Stromal cell of bone marrow (primary cell): ENCODE results near the gene PPP2R2D.
"Not testable (repeated sequence)": the region's sequence is repeated elsewhere in the genome, so short reads cannot be mapped to it uniquely, and the experiment has no call there.

Experiments
- DNase-seq: peaks from one replicate; pipeline ENCODE4 v3.0.0-alpha.2; 2012; ENCODE audit warnings: low read depth

Gene PPP2R2D

DNA sequence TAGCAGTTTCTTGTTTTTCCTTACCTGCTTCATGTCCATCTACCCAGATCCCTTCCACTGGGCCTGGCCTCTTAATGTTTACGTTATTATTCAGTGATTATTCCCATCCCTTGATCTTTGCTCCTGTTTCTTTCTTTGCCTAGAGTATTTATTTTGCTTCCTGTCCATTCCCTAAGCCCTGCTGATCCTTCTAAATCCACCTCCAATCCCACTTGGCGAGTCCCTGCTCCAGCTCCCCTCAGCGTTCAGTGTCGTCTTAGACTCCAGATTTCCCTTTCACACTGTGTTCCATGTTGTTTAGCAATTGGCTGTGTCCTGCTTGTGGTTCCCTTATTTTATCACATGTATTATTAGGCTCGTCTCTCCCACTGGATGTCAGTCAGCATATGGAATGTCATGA is 7.3 kb downstream of the PPP2R2D start:
- no peak for DNase-seq

DNA sequence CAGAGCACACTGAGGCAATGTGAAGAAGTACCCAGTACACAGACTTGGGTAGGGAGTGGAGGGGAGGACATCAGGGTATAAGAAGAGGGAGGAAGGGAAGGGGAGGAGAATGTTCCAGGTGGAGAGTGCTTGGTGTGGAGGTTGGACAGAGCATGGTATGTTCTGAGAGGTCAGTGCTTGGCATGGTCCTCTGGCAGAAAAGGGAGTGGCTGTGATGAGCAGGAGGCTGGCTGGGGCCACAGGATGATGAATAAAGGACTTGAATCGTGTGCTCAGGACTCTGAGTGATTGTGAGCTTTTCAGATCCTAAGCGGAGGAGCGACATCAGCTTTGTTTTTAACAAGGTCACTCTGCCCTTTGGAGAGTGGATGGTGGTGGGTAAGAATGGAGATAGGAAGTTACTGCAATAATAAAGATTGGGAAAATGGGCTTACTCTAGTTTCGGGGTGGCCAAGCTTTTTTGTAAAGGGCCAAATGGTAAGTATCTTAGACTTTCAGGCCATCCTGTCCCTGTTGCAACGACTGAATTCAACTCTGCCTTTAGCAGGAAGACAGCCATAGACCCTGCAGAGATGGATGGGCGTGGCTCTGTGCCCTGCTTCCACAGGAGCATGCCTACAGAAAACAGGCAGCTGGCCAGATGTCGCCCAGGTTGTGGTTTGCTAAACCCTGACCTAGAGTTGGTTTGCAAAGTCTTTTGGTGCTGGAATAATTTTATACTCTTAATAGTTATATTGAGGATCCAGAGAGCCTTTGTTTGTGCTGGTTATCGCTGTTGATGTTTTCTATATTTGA is 8.4 kb downstream of the PPP2R2D start:
- DNase-seq: no peak

DNA sequence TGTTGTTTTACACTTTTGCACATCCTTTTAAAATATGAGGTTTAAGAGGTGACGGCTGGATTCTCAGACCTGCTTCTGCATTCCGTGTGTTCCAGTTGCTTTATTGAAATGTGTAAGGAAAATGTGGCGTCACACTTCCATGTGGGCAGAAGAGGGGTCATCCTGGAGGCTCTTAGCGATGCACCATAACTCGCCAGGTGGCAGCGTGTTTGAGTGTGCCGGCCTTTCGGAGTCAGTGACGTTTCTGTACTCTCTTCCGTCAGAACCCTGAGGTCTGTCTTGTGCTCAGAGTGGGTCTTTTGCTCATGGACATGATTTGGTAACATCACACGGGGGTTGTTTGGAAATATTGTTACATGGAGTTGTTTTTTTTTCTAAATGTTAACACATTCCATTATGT is 9.1 kb downstream of the PPP2R2D start:
- no peak for DNase-seq

DNA sequence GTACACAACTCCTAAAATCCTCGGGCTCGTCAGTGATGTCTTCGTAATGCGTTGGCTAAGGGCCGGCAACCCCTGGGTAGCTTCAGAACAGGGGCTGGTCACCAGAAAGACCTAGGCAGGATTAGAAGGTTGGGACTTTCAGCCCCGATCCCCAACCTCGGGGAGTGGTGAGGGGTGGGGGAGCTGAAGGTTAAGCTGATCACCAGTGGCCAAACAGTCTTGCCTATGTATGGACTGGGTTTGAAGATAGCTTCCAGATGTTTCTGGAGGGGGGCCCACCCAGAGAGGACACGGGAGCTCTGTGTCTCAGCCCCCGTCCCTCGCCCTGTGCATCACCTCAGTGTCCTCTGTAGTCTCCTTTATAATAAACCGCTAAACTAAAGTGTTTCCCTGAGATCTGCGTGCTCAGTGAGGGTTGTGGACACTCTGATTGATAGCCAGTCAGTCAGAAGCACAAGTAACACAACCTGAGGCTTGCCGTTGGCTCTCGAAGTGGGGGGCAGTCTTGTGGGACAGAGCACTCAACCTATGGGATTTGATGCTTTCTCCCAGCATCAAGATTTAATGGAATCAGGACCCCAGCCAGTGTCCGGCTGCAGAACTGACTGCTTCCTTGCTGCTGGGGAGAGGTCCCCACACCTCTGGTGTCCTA is 10.0 kb downstream of the PPP2R2D start:
- DNase-seq: no peak

DNA sequence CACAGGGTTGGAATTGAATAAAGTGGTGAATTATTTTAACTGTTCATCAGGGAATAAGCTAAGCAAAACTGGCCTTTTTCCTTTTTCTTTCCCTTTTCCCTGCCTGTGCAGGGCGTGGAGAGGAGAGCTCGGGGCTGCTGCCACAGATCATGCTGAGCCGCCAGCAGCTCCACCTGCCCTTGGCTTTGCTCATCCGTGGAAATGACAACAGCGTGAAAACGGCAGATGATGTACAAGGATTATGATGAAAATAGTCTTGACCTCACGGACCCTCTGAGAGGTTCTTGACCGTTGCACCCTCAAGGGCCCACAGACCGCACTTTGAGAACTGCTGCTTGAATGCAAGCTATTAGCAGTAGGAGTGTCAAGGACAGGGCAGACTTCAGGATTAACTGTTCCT is 10.6 kb downstream of the PPP2R2D start:
- no peak for DNase-seq

DNA sequence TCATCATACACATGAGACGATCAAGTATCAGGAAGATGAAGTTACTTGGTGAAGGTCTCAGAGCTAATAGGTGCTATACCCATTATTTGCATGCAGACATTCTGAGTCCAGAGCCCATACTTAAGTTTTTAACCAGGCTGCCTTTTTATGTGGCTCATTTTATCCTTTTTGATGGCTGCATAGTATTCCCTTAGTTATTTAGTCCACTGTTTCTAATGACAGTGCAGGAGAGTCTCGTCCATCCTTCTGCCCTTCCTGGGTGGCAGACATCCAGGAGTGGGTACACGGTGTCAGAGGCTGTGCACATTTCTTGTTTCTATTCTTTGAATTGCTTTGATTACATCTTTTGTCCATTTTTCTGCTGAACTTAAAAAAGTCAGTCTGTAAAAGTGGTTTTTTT is 11.8 kb downstream of the PPP2R2D start:
- DNase-seq: no peak

DNA sequence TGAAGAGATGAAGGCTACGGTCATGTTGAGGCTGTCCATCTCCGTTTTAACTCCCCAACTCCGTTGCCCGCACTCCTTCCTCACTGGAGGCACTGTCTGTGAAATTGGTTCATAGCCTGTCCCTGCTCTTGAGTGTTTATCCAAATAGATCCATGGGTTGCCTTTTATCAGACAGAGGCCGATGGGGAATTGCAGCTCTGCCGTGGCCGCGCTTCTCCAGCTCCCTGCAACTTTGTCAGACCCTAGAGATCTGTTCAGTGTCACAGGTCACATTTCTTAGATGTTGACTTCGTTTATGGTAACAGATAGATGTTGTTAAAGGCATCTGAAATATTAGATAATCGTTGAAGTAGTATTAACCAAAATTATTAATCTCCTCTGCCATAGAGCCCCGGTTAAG is 14.7 kb downstream of the PPP2R2D start:
- no peak for DNase-seq

DNA sequence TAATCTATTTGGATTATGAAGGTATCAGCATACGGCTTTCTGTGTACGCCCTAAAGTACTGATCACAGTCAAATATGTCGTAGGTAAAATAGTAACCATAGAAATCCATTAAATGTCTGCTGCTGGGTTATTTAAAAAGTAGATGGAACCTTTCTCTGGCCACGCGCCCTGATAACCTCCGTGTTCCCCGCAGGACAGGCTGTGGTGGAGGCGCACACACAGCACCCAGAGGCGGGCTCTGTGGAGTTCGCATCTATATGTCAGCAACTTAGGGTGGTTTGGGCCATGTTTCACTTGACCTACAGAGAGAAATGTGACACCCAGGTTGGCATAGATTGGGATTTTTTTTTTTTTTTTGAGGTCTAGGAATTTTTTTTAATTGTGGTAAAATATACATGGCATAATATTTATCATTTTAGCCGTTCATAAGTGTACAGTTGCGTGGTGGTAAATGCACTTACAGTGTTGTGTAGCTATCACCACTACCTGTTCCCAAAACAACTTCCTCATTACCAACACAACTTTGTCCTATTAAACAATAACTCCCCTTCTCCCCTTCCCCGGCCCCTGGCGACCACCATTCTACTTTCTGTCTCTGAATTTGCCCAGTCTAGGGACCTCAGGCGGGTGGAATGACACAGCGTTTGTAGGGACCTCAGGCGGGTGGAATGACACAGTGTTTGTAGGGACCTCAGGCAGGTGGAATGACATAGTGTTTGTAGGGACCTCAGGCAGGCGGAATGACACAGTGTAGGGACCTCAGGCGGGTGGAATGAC is 15.4 kb downstream of the PPP2R2D start:
- DNase-seq: no peak

DNA sequence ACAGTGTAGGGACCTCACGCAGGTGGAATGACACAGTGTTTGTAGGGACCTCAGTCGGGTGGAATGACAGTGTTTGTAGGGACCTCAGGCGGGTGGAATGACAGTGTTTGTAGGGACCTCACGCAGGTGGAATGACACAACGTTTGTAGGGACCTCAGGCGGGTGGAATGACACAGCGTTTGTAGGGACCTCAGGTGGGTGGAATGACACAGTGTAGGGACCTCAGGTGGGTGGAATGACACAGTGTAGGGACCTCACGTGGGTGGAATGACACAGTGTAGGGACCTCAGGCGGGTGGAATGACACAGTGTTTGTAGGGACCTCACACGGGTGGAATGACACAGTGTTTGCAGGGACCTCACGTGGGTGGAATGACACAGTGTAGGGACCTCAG is 16.0 kb downstream of the PPP2R2D start:
- not testable (repeated sequence) for DNase-seq

DNA sequence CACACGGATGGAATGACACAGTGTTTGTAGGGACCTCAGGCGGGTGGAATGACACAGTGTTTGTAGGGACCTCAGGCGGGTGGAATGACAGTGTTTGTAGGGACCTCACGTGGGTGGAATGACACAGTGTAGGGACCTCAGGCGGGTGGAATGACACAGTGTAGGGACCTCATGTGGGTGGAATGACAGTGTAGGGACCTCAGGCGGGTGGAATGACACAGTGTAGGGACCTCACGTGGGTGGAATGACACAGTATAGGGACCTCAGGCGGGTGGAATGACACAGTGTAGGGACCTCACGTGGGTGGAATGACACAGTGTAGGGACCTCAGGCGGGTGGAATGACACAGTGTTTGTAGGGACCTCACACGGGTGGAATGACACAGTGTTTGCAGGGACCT is 16.7 kb downstream of the PPP2R2D start:
- not testable (repeated sequence) for DNase-seq

DNA sequence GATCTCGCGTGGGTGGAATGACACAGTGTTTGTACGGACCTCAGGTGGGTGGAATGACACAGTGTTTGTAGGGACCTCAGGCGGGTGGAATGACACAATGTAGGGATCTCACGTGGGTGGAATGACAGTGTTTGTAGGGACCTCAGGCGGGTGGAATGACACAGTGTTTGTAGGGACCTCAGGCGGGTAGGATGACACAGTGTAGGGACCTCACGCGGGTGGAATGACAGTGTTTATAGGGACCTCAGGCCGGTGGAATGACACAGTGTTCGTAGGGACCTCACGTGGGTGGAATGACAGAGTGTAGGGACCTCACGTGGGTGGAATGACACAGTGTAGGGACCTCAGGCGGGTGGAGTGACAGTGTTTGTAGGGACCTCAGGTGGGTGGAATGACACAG is 18.7 kb downstream of the PPP2R2D start:
- DNase-seq: not testable (repeated sequence)

DNA sequence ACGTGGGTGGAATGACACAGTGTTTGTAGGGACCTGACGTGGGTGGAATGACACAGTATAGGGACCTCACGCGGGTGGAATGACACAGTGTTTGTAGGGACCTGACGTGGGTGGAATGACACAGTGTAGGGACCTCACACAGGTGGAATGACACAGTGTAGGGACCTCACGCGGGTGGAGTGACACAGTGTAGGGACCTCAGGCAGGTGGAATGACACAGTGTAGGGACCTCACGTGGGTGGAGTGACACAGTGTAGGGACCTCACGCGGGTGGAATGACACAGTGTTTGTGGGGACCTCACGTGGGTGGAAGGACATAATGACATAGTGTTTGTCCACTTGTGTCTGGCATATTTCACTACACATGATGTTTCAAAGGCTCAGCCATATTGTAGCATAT is 19.3 kb downstream of the PPP2R2D start:
- no peak for DNase-seq

DNA sequence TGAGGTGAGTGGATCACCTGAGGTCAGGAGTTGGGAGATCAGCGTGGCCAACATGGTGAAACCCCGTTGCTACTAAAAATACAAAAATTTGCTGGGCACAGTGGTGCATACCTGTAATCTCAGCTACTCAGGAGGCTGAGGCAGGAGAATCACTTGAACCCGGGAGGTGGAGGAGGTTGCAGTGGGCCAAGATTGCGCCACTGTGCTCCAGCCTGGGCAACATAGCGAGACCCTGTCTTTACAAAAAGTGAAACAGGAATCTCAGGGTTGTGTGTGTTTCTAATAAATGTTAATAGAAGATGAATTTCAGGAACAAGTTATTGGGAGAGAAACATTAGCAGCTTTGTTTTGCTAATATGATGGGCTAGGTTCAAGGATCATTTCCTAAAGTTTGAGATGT is 19.9 kb downstream of the PPP2R2D start:
- DNase-seq: no peak

DNA sequence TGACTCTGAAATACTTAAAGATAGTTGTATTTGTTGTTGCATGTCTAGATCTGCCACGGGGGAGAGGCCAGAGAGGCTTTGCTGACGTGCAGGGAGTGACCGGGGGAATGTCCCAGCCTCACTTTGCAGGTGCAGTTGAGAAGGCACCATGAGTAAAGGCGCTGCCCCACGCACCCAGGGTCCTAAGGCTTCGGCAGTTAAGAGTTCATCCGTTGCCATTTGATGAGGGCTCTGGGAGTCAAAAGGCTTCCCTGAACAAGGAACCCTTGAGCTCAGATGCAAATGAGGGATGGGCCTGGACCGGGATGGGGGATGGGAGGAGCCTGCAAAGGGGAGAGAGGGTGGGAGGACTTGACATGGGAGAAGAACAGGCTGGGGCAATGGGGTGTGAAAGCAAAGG is 20.4 kb downstream of the PPP2R2D start:
- no peak for DNase-seq

DNA sequence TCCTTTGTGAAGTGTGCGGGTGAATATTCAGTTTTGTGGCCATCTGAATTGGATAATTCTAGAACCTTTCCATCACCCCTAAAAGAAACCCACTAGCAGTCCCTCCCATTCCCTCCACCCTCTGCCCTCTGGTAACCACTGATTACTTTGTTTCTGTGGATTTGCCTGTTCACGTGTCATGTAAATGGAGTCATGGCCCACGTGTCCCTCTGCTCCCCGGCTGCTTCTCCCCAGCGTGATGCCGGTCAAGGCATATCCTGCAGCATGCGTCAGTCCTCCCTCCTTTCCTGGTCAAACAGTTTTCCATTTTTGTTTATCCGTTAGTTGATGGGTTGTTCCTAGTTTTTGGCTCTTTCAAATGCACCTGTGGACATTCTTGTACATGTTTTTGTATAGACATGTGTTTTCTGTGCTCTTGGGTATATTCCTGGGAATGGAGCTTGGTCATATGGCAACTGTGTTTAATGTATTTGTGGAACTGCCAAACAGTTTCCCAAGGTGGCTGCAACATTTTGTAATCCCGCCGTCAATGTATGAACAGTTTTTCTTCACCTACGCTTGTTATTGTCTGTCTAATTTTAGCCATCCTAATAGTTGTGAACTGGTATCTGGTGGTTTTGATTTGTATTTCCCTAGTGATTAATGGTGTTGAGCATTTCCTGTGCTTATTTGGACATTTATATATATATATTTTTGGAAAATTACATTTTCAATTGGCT is 22.4 kb downstream of the PPP2R2D start:
- no peak for DNase-seq

DNA sequence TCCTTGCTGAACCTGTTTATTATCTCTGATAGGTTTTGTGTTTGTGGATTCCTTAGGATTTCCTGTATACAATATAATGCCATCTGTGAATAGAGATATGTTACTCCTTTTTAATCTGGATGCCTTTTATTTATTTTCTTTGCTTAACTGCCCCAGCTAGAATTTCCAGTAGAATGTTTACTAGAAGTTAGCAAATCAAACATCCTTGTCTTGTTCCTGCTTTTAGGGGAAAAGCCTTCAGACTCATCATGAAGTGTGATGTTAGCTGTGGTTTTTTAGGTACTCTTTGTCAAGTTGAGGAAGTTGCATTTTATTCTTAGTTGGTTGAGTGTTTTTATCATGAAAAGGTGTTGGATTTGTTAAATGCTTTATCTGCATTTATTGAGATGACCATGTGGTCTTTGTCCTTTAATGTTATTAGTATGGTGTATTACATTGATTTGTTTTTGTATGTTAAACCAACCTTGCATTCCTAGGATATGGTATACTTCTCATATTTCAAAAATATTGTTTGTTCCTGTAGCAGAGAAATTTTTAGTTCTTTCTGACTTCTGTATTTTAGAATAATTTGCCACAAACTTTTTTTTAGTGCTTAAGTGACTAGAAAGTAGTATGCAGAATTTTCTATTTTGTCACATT is 24.3 kb downstream of the PPP2R2D start:
- DNase-seq: no peak

DNA sequence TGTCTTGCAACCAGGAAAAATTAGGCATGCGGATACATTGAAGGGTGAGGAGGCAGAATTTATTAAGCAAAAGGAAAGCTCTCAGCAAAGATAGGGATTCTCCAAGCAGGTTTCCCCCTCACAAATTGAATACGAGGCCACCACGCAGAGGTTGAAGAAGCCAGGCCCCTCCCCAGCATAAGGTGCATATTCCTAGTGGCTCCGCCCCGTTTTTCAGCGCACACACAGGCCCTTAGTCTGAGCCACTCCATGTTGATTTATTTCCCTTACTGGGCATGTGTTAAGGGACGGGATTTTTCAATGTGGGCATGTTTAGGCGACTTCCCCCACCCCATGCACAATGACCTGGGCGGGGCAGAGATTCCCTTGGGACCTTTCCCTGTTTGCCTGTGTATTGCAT is 24.9 kb downstream of the PPP2R2D start:
- no peak for DNase-seq

DNA sequence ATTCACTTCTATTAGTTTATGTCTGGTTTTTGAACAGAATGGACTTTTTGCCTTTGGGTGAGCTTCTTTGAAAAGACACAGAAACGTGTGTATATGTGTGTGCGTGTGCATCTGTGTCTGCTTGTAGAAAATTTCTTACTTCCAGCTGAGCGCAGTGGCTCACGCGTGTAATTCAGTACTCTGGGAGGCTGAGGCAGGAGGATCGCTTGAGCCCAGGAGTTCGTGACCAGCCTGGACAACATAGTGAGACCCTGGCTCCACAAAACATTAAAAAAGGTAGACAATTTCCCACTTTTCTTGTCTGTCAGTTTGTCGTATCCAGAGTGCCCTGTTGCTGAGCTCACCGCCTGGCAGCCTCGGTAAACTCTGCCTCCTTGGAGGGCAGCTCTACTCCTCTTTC is 25.4 kb downstream of the PPP2R2D start:
- DNase-seq: no peak

DNA sequence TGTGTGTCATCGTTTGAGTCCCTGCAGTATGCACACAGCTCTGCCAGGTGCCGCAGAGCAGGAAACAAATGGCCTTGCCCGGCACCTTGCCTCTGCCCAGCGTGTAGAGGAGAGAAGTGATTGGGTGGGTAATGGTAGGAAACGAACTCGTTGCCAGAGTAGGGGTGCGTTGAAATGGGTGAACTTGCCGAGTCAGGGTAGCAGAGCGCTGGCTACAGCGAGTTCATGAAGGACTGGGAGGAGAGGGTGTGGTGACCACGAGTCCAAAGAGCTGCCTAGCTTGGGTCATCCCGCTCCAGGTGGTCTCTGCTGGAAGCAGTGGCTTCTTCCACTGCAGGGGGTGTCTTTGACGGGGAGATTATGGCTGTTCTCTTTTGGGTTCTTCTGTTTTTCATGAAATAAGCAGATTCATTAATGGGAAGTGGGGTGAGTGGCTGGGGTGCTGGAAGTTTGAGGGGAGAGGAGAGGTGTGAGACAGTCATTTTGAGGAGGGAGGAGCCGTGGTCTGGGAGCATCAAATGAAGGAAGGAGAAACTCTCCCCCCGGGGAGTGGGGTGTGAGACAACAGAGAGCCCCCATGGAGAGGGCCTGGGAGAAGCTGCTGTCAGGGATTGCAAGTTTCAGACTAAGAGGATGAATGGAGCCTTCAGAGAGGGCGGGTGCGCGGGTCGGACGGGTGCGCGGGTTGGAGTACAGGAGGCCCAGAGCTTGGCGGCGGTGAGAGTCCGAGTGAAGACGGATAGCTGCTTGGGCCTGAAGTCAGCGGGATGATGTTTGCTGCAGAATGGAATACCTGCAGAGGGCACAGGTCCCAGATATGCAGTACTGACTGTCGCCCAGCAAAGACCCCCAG is 26.2 kb downstream of the PPP2R2D start:
- DNase-seq: no peak

DNA sequence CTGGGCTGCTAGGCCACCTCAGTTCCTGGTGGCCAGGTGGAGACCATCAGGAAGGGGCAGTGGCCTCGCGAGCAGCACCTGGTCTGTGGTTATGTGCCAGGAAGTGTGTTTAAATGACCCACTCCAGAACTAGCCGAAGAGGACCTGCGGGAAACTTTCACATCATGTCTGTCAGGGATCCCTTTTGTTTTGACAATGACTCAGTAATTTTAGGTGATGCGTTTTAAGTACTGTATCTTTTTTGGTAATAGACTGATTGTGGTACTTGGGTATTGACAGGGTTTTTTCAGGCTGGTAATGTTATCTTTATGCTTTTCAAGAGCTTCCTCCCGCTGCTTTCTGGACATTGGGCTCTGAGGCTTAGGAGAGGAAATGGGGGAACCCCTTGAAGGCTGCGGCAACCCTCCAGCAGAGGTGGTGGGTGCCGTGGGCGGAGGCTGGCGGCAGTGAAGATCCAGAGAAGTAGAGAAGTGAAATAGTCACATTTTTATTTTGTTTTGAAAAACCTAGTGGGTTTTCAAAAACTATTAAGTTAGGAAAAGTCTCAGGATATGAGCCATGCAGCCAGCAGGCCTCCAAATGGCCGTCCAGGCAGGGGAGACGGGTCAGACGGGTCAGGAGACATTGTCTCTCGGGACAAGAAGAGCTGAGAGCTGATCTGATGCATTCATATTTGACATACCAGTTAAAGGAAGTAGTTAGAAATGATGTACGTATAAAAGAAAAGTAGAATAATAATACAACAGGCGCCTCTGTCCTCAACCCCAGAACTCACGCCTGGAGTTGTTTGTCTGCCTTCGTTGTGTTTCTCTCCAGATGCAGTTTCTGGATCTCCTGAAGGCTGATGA is 27.7 kb downstream of the PPP2R2D start:
- no peak for DNase-seq
